COR-L47 (cell line): Measurements from ENCODE around the gene IFIT1B.
A peak's percentile ranks its signal among the peaks of the same experiment; 100 is the strongest.
"Not testable (repeated sequence)": the region's sequence is repeated elsewhere in the genome, so short reads cannot be mapped to it uniquely, and the experiment has no call there.

Experiments used
- DNase-seq: peaks from one replicate; lab custom pipeline; 2025; lab: John Stamatoyannopoulos, UW

IFIT1B gene, protein sequence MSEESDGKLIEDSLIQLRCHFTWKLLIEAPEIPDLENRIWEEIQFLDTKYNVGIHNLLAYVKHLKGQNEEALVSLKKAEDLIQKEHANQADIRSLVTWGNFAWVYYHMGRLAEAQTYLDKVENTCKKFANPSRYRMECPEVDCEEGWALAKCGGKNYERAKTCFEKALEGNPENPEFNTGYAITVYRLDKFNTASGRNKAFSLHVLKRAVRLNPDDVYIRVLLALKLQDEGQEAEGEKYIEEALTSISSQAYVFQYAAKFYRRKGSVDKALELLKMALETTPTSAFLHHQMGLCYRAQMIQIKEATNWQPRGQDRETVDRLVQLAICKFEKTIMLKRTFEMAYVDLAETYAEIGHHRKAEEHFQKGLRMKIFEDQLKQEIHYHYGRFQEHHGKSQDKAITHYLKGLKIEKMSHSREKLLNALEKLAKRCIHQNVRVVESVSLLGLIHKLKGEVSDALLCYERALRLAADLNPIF

DNA sequence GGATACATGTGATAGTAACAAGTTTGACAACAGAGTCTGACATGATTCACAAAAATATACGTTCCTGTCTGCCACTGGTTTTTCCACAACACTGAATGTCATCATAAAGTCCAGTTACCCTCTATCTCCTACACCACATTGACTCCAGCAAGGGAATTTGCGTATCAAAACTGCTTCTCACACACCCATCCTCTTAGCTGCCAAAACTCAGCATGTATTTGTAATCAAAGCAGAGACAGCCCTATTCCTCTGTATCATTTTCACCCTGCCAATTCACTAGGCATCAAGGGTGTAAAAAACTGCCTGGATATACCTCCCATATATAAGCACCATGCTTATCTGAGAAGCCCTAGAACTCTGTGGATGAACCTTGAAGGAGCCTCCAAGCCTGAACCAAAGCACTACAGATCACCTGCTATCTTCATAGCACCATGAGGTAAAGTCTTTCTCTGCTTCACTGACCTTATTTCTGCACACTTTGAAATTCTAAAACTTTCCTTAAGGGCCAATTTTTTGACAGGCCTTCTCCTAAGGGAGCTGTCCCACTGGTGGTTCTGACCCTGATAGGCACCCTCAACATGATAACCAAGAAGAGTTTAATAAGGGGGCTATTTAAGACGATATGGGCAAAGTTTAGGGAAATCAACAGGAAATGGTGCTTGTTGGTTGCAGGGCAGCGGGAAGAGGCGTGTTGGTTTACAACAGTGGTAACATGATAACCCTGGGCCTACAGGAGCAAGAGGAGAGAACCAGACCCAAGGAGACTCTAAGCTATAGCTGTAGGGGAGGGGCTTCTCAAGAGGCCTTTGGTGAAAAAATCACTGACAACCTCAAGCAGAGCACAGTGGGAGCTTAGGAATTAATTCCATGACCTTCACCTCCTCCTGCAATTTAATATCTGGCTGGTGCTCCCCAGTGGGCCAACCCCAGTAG, at the start of gene IFIT1B:
IFIT1B (plus strand) TSS at position 352 of the 933 bp plus-strand sequence; CDS start at position 432, 80 bp downstream.
- no peak for DNase-seq

DNA sequence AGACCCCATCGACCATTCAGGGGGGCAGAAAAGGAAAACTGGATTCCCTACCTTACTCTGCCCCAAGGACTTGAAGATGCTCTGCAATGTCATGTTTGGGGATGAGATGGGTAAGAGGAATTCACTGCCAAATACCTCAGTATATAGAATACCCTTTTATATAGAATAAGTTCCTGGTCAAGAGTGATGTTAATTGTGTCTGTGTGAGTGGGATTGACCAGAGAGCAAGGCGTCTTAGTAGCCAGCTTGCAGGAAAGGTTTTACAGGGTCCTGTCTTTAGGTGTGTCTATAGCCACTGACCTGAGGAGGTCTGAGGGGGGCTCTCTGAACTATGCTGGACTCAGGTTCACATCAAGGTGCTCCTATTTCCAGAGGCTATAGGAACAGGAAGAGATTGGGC, 48.7 kb upstream of the IFIT1B start:
- no peak for DNase-seq

DNA sequence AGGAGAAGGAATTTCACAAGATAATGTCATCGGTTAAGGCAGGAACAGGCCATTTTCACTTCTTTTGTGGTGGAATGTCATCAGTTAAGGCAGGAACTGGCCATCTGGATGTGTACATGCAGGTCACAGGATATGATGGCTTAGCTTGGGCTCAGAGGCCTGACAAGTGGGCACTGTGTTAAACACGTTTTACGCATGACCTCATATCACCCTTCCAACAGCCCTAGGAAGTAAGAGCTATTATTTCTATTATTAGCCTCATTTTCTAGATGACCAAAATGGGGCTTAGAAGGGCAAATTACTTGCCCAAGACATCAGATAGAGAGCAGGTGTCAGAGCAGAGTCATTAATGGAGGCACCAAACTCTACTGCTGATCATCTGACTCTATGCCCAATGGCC, 47.8 kb upstream of the IFIT1B start:
- DNase-seq, result not testable (repeated sequence)

DNA sequence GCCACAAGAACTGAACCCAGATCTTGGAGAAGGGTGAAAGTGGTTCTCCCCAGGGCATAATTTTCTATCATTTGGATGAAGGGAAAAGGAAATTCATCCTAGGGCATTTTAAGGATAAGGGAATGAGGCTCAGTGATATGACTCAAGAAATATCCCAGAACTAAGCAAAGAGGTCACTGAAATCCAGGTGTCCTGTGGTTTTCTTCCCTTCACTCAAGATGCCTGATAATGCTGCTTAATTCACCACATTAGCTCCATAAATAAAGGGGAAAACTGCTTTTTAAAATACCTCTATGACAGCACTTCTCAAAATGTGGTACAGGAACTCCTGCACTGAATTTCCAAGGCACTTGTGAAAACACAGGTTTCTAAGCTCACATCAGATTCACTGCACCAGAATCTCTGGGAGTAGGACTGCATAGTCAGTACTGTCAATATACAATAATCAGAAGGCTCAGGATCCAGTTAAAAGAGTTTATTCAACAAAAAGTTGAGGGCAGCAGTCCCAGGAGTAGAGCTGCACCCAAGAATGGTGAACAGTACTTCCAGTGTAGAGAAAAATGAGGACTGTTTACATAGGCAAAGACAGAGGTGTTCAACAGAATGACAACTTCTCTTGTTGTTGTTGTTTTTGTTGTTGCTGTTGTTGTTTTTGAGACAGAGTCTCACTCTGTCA, 47.2 kb upstream of the IFIT1B start:
- DNase-seq, result no peak

DNA sequence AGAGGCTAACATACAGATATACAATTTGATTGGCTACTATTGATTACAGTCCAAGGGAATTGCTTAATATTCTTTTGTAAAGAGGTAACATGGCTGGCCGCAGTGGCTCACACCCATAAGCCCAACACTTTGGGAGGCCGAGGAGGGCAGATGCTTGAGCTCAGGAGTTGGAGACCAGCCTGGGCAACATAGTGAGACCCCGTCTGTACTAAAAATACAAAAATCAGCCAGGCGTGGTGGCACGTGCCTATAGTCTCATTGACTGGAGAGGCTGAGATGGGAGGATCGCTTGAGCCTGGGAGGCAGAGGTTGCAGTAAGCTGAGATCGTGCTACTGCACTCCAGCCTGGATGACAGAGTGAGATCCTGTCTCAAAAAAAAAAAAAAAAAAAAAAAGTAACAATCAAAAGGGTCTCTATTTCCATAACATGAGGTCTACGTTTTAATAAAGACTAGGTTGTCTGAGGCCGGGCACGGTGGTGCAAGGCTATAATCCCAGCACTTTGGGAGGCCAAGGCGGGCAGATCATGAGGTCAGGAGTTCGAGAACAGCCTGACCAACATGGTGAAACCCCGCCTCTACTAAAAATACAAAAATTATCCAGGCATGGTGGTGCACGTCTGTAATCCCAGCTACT, 46.3 kb upstream of the IFIT1B start:
- DNase-seq, result not testable (repeated sequence)

DNA sequence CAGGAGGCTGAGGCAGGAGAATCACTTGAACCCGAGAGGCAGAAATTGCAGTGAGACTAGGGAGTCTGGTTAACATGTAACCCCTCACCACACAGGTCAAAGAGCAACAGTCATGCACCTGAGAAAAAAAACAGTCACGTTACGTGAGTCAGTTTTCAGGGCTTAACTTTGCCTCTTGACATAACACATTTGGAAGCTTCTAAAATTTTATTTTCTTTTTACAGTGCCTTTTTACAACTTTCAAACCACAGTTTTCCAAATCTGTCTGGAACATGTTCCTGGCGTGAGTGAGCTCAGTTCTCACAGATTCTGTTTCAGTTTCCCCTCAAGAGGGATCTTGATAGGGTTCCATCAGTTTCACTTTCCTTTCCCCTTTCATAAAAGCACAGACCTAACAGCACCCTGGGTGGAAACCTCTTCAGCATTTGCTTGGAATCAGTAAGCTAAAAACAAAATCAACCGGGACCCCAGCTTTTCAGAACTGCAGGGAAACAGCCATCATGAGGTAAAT, 45.7 kb upstream of the IFIT1B start:
- DNase-seq, result no peak

DNA sequence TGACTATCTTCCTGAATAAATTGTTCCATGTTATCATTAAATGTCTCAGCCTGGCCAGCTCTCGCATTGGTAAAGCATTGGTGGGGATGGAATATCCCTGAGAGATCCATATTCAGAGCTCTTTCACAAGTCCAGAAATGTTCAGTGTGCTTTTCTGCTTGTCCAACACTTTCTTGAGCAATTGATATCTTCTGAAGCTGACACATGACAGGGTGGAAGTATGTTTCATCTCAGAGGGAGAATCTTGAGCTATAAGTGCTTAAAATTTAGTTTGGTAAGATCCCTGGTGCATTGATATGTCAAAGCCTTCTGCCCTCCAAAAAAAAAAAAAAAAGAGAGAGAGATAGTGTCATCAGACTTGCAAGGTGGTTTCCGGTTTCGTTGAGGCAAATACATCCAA, 42.6 kb upstream of the IFIT1B start:
- DNase-seq, result no peak

DNA sequence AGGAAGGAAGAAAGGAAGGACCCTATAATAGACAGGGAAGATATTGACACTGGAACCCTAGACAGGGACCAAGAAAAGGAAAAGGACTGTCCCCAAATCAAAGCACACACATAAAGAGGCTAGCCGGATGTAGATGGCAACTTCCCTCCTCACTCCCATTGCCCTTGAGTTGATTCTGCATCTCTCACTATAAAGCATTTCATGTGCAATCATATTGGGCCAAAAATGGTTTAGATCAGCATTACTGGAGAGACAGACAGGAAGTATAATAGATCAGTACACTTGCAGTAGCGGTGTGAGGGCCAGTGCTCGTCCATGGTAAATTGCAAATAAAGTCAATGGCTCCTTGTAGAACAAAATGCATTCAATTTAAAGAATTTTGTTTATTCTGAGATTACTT, 41.6 kb upstream of the IFIT1B start:
- DNase-seq, result no peak

DNA sequence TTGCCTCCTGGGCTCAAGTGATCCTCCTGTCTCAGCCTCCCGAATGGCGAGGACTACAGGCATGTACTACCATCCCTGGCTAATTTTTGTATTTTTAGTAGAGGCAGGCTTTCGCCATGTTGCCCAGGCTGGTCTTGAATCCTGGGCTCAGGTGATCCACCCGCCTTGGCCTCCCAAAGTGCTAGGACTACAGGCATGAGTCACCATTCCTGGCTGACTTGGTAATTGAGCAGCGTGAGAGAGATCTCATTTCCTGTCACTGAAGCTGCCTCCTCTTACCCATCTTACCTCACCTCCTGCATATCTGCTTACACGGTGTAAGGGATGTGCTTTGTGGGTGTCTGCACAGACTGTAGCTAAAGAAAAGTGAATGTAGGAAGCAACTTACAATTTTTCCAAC, 40.4 kb upstream of the IFIT1B start:
- DNase-seq, result no peak

DNA sequence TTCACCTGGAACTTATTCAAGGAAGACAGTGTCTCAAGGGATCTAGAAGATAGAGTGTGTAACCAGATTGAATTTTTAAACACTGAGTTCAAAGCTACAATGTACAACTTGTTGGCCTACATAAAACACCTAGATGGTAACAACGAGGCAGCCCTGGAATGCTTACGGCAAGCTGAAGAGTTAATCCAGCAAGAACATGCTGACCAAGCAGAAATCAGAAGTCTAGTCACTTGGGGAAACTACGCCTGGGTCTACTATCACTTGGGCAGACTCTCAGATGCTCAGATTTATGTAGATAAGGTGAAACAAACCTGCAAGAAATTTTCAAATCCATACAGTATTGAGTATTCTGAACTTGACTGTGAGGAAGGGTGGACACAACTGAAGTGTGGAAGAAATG, 39.1 kb upstream of the IFIT1B start:
- DNase-seq, result no peak

DNA sequence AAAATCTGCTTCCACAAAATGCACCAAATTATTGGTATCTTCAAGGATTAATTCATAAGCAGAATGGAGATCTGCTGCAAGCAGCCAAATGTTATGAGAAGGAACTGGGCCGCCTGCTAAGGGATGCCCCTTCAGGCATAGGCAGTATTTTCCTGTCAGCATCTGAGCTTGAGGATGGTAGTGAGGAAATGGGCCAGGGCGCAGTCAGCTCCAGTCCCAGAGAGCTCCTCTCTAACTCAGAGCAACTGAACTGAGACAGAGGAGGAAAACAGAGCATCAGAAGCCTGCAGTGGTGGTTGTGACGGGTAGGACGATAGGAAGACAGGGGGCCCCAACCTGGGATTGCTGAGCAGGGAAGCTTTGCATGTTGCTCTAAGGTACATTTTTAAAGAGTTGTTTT, 38.0 kb upstream of the IFIT1B start:
- no peak for DNase-seq

DNA sequence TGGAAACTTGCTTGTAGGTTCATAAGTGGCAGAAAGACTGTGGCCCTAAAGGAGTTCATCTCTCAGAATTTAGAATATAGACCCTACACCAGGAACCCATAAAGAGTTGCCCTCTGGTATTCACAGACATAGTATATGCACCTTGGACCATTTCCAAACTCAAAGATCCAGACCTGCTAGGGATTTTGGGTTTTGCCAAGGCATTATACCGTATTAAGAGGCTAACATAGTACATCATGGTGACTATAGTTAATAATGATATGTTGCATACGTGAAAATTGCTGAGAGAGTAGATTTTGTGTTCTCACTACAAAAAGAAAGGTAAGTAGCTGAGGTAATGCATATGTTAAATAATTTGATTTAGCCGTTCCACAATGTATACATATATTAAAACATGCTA, 36.2 kb upstream of the IFIT1B start:
- no peak for DNase-seq

DNA sequence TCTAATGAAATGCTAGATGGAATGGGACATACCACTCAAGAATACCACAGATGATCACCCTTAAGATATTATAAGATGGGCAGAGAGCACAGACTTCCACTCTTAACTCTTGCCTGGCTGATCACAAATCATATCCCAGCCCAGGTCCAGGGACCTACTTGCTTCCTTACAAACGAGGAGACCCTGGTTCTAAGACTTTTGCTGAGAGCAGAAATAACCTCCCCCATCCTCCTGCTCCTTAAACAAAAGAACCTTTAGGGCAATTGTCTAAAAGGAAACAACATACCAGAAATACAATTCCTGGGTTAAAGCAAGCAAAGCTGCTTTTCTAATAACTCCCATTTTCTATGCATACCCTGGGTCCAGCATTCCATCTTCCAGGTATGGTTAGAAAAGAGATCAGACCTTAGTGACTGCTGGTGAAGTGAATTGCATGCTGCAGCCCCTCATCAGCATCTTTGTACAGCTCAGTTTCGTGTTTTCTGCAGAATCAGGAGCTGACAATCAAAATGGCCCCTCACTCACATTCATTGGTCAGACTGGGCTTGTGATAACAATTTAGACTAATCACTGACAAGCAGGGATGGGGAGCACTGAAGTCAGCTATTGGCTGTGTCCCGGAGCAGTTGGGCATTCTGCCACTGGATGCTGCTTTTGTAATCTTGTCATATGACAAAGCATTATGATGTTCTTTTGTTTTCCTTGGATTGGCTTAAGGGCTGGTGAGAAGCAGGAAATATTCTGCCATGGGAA, 35.5 kb upstream of the IFIT1B start:
- DNase-seq, result peak; percentile 64

DNA sequence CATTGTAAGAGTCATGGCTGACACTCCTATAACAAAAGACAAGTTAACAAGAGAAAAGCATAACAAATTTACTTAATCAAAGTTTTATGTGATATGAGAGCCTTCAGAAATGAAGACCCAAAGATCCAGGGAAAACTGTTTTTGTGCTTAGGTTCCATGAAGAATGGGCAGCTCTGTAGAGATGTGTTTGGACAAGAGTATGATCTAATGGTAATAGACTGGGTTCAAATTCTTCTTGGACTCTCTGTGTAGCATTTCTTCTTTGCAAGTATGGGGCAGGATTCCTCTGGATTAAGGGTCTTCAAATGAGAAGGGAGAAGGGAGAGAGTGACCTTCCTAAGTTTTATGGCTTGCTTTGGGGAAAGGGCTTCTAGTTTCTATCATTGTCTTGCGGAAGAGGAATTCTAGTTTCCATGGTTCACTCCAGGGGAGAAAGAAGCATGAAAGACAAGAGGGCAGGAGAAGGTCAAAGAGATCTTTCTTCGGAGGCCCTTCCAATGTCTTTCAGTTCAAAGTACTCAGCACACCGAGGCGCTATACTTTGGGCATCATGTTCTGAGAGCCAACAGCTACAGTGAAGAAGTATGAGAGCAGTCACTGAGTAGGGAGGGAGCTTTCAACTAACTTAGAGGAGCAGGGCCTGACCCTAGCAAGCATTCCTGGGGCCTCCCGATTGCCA, 34.6 kb upstream of the IFIT1B start:
- DNase-seq, result no peak

DNA sequence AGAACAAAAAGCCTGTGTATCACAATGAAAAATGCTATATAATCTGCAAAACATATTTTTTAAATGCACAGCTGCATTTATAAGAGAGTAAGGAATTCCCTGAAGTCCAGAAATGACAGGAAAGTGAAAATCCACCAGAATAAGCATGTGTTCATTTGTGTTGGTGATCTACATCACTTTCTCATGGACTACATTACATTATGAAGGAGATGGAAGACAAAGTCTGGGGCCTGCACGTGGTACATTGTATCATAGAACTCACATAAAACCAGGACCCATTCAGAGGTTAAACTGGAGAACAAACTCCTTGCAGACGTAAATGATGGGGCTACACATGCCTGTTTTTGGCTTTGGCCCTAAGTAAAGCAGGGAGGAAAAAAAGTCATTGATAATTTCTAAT, 33.7 kb upstream of the IFIT1B start:
- DNase-seq, result no peak

DNA sequence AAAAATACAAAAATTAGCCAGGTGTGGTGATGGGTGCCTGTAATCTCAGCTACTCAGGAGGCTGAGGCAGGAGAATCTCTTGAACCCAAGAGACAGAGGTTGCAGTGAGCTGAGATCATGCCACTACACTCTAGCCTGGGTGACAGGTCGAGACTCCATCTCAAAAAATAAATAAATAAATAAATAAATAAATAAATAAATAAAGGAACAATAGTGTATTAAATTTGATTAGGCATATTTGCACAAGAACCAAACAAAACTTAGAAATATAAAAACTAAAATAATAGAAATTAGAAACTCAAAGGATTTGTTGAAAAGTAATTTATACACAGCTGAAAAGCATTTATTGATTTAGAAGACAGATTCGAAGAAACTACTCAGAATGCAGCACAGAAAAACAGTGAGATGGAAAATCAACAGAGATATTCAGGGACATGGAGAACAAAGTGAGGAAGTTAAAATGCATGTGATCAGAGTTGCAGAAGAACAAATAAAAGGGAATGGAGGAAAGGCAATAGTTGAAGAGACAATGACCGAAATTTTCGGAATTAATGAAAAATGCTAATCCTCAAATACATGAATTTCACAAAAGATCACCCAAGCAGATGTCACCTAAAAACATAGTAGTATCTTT, 32.4 kb upstream of the IFIT1B start:
- DNase-seq, result no peak

DNA sequence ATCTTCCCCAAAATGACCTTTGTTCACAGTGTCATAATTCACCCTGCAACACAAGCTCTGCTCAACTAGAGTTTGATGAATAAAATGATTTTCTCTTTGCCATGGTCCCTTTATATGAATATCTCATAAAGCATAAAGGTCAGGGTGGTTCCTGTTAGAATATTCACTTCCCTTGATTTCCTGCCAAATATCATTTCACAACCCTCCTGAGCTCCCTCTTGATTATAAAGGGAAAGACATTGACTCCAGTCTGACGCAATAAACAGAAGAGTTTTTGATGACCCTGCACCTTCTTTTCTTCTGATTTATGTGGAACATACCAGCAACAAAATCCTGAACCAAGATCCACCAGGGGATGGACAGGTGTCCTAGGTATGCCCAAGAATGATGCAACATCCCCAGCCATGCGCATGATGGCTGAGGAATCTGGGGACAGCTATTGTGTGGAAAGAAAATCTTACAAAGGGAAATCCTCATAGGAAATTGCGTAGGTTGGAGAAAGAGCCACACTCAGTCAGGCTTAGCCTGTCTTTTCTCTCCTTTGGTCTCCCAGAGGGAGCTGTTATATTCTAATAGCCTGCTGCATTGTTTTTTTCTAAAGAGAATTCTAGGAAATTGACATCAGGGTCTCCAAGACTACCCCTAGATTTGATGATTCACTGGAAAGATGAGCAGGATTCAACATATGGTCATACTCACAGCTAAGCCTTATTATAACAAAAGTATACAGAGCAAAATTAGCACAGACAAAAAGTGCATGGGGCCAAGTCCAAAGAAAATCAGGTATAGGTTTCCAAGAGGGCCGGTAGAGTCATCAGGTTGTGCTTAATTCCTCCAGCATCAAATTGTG, 31.2 kb upstream of the IFIT1B start:
- DNase-seq, result no peak

DNA sequence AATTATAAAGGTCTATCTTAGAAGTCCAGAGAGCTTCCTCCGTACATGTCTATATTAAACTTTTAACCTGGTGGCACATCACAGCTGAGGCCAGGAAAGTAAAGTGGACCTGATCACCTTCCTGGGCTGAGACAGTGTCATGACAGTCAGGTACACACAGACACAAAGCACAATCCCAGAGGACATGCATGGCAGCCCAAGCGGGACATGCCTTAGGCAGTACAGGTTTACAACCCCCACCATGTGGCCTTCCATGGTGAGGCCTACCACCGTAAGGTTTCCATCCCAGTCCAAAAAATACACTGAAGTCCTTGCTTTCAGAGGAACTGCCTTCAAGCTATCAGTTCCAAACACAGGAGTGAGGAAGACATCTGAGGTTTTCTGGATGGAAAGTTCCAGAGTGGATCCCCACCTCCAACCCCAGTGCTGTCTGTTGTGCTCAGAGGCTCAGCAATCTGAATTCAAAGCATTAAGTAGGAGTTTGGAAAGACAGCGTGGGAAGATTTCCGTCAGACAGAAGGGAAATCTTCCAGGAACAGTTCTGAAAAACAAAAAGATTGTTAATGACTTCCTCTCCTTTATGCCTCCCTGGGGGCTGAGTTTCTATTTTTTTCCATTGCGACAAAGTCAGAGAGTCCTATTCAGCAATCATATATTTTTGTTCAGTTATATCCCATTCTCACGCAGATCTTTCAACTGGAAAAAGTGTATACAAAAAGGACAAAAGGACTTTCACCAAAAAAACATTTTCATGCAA, 30.0 kb upstream of the IFIT1B start:
- no peak for DNase-seq
